AG04450 (cell line): ENCODE measurements around the gene CHN1. TPM values are rescaled to one million over a fixed set of nuclear protein-coding genes. Genes with fewer than 3 reads are reported as not detected.

Source experiments
- CTCF ChIA-PET: fragments of 300-600, 350-600 bp; formaldehyde crosslinking; extraction: SDS; loops from one replicate; lab custom pipeline; 2022; ENCODE audit warnings: antibody characterized with exemption, inconsistent platforms; lab: Charles Lee
- POLR2A ChIA-PET: fragments of 350-600 bp; formaldehyde crosslinking; extraction: SDS; loops from one replicate; lab custom pipeline; 2021; ENCODE audit warnings: antibody characterized with exemption, inconsistent platforms; lab: Yijun Ruan, JAX
- DNase-seq: peaks from one replicate; pipeline ENCODE4 v3.0.0-alpha.2; 2011; ENCODE audit warnings: low read depth, low spot score
- H3K27ac ChIP-seq: one replicate; pipeline ENCODE4 v1.5.1; 2012; ENCODE audit warnings: low read depth, low read length, control low read depth
- H3K27me3 ChIP-seq: one replicate; pipeline ENCODE4 v1.6.0; 2012; ENCODE audit warnings: low read length; ENCODE audit not compliant: control insufficient read depth, insufficient read depth
- H3K4me3 ChIP-seq: 2 replicates; pipeline ENCODE4 v1.5.1; 2011; ENCODE audit warnings: mild to moderate bottlenecking, low read depth, low read length, control low read depth
- H3K9me3 ChIP-seq: 2 replicates; pipeline ENCODE4 v1.5.1; 2012; ENCODE audit warnings: low read length; ENCODE audit not compliant: control insufficient read depth, insufficient read depth
- CTCF ChIP-seq: IDR thresholded peaks from 2 replicates; pipeline ENCODE4 v1.5.1; 2011; ENCODE audit warnings: low read depth, low read length, control low read depth, inconsistent platforms
- polyA plus RNA-seq: library from polyadenylated mRNA; depleted of rRNA; stranded (reverse); fragments of >200 nt; gene quantifications from 2 replicates; pipeline ENCODE4 v1.2.3, GENCODE V29; 2011

CHN1 gene
- polyA plus RNA-seq, 1 experiment, result 258 TPM

- no peak overlapping the region for H3K4me3 ChIP-seq
- H3K27ac ChIP-seq, result no peak overlapping the region
- ChIA-PET POLR2A (no interaction called here), CTCF (interaction anchor here (1.0 to 1.4 kb wide), 4 partner anchors 247 to 337 kb away, joined by 3 to 4 read pairs (median 4); no protein-coding TSS in a partner anchor)
- DNase-seq, result no peak
- H3K9me3 ChIP-seq, result no peaks in the 10 kb centered on the region
- H3K27me3 ChIP-seq, result no peaks in the 10 kb centered on the region
- TF ChIP-seq CTCF, result no peak
These were observed 29.5 kb upstream of the CHN1 start for GRCh38 chr2:175034716-175035115.

- no peaks in the 10 kb centered on the region for H3K27me3 ChIP-seq
- no peak overlapping the region for H3K4me3 ChIP-seq
- peak overlapping the region; percentile 0 for H3K27ac ChIP-seq
- peak; percentile 8 for DNase-seq
- TF ChIP-seq CTCF, result peak; percentile 59
- CTCF ChIA-PET, result interaction anchor here (0.6 to 4.0 kb wide), 17 partner anchors 8 to 334 kb away, joined by 3 to 23 read pairs (median 4); partner anchors contain the start of gene CHN1
- POLR2A ChIA-PET, result no interaction called here
- no peaks in the 10 kb centered on the region for H3K9me3 ChIP-seq
These were observed 25.4 kb upstream of the CHN1 start for GRCh38 chr2:175030380-175031271.

- Histone ChIP-seq H3K27me3 (no peaks in the 10 kb centered on the region), H3K9me3 (no peaks in the 10 kb centered on the region), H3K27ac (peak overlapping the region; percentile 24), H3K4me3 (no peak overlapping the region)
- no peak for DNase-seq
- no peak for TF ChIP-seq CTCF
- ChIA-PET CTCF (interaction anchor here (0.6 to 0.8 kb wide), 2 partner anchors 125 to 331 kb away, joined by 3 read pairs; no protein-coding TSS in a partner anchor), POLR2A (no interaction called here)
These were observed 22.6 kb upstream of the CHN1 start for GRCh38 chr2:175027755-175028154.

- no peak for DNase-seq
- Histone ChIP-seq H3K4me3 (no peak overlapping the region), H3K9me3 (no peaks in the 10 kb centered on the region), H3K27ac (no peak overlapping the region), H3K27me3 (no peaks in the 10 kb centered on the region)
- TF ChIP-seq CTCF, result no peak
- ChIA-PET CTCF (interaction anchor here (0.7 to 1.1 kb wide), 2 partner anchors 326 to 664 kb away, joined by 3 read pairs; no protein-coding TSS in a partner anchor), POLR2A (no interaction called here)
These were observed 21.2 kb upstream of the CHN1 start for GRCh38 chr2:175026385-175026784.

GRCh38 chr2:175025946-175026345 is 20.8 kb upstream of the CHN1 start:
- ChIA-PET POLR2A (no interaction called here), CTCF (interaction anchor here (0.7 to 1.1 kb wide), 2 partner anchors 326 to 664 kb away, joined by 3 read pairs; no protein-coding TSS in a partner anchor)
- Histone ChIP-seq H3K4me3 (no peak overlapping the region), H3K27ac (no peak overlapping the region), H3K9me3 (no peaks in the 10 kb centered on the region), H3K27me3 (no peaks in the 10 kb centered on the region)
- TF ChIP-seq CTCF, result no peak
- DNase-seq, result no peak
